CD4-positive, alpha-beta T cell treated with Interleukin-21 for 1 hour (primary cell): ENCODE results near the gene EFNA2.

Experiments used
- DNase-seq: peaks from one replicate; pipeline ENCODE4 v3.0.0-alpha.2; 2020

EFNA2 gene

GRCh38 chr19:1260749-1261537 lies 24.7 kb upstream of the EFNA2 start:
- DNase-seq: peak; percentile 98

- peak; percentile 70 for DNase-seq
Observed at GRCh38 chr19:1261538-1261797, 24.2 kb upstream of the EFNA2 start.

- DNase-seq: peak; percentile 68
Observed at GRCh38 chr19:1261798-1262622, 23.7 kb upstream of the EFNA2 start.

GRCh38 chr19:1262623-1263123 lies 23.0 kb upstream of the EFNA2 start:
- no peak for DNase-seq

GRCh38 chr19:1263188-1263587 lies 22.5 kb upstream of the EFNA2 start:
- no peak for DNase-seq

GRCh38 chr19:1264801-1265614 lies 20.7 kb upstream of the EFNA2 start:
- peak; percentile 19 for DNase-seq

GRCh38 chr19:1265615-1266128 lies 20.0 kb upstream of the EFNA2 start:
- peak; percentile 52 for DNase-seq

GRCh38 chr19:1266129-1266915 lies 19.4 kb upstream of the EFNA2 start:
- DNase-seq: peak; percentile 93

GRCh38 chr19:1266916-1267476 lies 18.7 kb upstream of the EFNA2 start:
- DNase-seq: peak; percentile 70

- peak; percentile 27 for DNase-seq
Observed at GRCh38 chr19:1267477-1268225, 18.0 kb upstream of the EFNA2 start.

GRCh38 chr19:1268226-1269064 lies 17.2 kb upstream of the EFNA2 start:
- no peak for DNase-seq

- peak; percentile 100 for DNase-seq
Observed at GRCh38 chr19:1269065-1269477, 16.6 kb upstream of the EFNA2 start, which contains the start of gene CIRBP. CIRBP (plus strand) TSS chr19:1269332; CDS start chr19:1270934, 1,602 bp downstream.

GRCh38 chr19:1269478-1270212 lies 16.0 kb upstream of the EFNA2 start:
- peak; percentile 88 for DNase-seq

- peak; percentile 44 for DNase-seq
Observed at GRCh38 chr19:1270213-1270853, 15.3 kb upstream of the EFNA2 start.

GRCh38 chr19:1270854-1271527 lies 14.7 kb upstream of the EFNA2 start:
- DNase-seq: peak; percentile 19

GRCh38 chr19:1271528-1272422 lies 13.9 kb upstream of the EFNA2 start:
- no peak for DNase-seq
